Choroid plexus epithelial cell (primary cell): ENCODE results near the gene NPW.
A peak's percentile ranks its signal among the peaks of the same experiment; 100 is the strongest.
"Not testable (repeated sequence)": the region's sequence is repeated elsewhere in the genome, so short reads cannot be mapped to it uniquely, and the experiment has no call there.

Experiments
- DNase-seq: peaks from one replicate; pipeline ENCODE4 v3.0.0-alpha.2; 2010; ENCODE audit warnings: low read depth
- H3K4me3 ChIP-seq: 2 replicates; pipeline ENCODE4 v1.5.1; 2011; ENCODE audit warnings: low read depth, mild to moderate bottlenecking, control low read depth, low read length, moderate library complexity
- TF ChIP-seq, protein P1 (sequence below): conservative IDR thresholded peaks from 2 replicates; pipeline ENCODE4 v1.5.1; 2011; ENCODE audit warnings: low read depth, mild to moderate bottlenecking, control low read depth, inconsistent platforms, low read length, moderate library complexity

Gene NPW

DNA sequence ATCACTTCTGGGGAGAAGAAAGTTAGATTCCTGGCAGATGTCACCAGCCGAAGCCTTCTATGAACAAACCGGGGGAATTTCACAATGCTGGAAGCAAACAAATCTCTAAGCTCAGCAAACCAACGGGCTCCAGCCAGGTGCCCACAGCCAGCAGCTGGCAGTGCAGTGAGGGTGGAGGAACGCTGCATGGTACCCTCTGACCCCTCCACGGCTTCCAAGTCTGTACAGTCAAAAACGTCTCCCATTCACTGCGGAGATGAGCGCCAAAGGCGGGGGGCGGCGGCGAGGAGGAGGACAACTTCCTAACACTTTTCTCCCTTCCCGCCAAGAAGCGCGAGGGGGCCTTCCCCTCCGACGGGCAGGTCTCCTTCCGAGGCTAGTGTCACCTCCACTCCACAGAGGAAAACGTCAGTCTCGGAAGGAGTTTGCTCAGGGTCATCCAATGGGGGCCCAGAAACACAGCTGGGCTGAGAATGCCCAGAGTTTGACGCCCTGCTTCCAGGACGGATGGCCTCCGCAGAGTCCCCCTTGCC lies 10.9 kb upstream of the NPW start:
- peak overlapping the region; percentile 72 for H3K4me3 ChIP-seq
- DNase-seq: peak; percentile 57
- TF ChIP-seq, protein P1, sequence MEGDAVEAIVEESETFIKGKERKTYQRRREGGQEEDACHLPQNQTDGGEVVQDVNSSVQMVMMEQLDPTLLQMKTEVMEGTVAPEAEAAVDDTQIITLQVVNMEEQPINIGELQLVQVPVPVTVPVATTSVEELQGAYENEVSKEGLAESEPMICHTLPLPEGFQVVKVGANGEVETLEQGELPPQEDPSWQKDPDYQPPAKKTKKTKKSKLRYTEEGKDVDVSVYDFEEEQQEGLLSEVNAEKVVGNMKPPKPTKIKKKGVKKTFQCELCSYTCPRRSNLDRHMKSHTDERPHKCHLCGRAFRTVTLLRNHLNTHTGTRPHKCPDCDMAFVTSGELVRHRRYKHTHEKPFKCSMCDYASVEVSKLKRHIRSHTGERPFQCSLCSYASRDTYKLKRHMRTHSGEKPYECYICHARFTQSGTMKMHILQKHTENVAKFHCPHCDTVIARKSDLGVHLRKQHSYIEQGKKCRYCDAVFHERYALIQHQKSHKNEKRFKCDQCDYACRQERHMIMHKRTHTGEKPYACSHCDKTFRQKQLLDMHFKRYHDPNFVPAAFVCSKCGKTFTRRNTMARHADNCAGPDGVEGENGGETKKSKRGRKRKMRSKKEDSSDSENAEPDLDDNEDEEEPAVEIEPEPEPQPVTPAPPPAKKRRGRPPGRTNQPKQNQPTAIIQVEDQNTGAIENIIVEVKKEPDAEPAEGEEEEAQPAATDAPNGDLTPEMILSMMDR: no peak

DNA sequence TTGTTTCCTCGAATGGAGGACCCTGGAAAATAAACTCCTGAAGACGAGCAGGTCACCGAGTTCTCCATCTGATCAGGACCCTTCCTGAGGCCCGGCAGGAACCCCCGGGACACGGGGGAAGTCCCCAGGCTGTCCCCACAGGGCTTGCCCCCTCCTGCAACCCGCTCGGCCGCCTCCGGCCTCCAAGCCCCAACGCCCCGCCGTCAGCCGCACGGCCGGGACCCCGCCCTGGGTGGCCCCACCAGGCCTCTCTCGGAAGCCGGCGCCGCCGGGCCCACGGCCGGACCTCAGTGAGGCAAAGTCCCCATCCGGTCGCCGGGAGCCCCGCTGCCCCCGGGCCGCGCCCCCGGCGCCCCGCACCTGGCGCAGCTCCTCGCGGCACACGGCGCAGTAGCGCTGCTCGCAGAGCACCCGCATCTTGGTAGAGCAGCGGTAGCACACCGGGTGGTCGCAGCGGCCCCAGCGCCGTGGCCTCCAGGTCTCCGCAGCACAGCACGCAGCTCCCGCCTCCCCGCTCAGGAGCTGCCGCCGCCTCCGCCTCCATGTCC lies 10.3 kb upstream of the NPW start:
- TF ChIP-seq, protein P1: no peak
- DNase-seq: no peak
- peak overlapping the region; percentile 72 for H3K4me3 ChIP-seq

DNA sequence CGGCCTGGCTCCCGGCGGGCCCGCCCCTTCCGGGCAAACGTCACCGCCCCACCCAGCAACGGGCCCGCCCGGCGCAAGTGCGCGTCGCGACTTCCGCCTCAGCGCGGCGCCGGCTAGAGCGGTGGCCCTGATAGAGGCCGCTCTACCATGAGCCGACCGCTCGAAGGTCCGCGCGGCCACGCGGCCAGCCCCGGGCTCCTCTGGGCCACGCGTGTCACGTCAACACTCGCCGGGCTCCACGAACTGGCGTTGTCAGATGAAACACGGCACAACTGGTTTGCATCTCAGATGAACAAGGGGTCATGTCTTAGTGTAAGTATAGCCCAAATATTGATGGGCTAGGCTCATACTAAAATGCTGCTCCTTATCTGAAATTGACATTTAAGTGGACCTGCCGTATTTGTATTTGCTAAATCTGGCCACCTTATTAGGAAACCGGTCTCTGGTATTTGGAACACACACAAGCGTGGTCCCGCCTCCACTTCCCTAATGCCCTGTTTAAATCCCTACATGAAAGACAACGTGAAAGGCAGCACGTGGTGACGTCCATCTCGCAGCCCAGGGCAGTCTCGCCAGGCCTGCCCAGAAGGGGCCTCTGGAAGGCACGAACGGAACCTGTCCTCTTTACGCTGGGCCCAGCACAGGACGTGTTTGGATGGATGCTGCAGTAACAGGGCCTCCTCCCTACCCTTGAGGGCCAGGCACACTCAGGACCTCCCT lies 9.6 kb upstream of the NPW start, which contains the start of gene ZNF598:
ZNF598 (minus strand) TSS at position 31 of the 720 bp plus-strand sequence.
- TF ChIP-seq, protein P1: no peak
- DNase-seq: peak; percentile 85
- peak within 1 kb of the TSS; percentile 82 for H3K4me3 ChIP-seq

- not testable (repeated sequence) for H3K4me3 ChIP-seq, DNase-seq
These were observed 7.9 kb upstream of the NPW start for GRCh38 chr16:2011726-2012125.

DNA sequence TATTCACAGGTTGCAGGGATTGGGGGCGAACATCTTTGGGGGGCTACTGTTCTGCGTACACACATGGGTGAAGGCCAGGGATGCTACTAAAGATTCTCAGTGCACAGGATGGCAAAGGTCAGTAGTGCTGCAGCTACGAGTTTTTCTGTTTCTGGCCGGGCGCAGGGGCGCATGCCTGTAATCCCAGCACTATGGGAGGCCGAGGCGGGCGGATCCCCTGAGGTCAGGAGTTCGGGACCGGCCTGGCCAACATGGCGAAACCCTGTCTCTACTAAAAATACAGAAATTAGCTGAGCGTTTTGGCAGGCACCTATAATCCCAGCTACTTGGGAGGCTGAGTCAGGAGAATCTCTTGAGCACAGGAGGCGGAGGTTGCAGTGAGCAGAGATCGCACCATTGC lies 6.1 kb upstream of the NPW start:
- TF ChIP-seq, protein P1: no peak
- no peak overlapping the region for H3K4me3 ChIP-seq
- DNase-seq: no peak

DNA sequence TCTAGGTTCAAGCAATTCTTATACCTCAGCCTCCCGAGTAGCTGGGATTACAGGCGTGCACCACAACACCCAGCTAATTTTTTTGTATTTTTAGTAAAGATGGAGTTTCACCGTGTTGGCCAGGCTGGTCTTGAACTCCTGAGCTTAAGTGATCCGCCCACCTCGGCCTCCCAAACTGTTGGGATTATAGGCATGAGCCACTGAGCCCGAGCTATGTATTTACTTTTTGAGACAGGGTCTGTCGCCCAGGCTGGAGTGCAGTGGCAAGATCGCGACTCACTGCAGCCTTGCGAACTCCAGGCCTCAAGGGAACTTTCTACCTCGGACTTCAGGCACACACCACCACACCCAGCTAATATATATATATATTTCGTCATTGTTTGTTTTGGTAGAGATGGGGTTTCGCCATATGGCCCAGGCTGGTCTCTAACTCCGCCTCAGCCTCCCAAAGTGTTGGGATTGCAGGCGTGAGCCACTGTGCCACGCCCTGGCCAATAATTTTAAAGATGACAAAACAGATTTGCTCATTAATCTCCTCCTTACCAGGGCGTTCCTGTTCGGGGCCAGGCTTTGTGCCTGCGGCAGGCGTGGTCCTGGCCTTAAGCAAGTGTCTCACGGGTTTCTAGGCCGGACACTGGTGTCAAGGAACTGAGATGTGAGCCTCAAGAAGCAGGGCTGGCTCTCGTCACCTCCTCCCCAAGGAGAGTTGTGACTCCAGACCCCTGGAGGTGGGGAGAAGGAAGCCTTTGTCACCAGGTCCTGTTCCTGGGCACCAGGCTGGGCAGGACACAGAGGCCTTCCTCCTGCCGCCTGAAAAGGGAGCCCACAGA lies 4.3 kb upstream of the NPW start:
- TF ChIP-seq, protein P1: no peak
- DNase-seq: no peak
- no peak overlapping the region for H3K4me3 ChIP-seq

- no peak for DNase-seq
These were observed 3.7 kb upstream of the NPW start for GRCh38 chr16:2015947-2016208.

More at GRCh38 chr16:2015947-2016208, 3.7 kb upstream of the NPW start:
- TF ChIP-seq, protein P1: no peak
- no peak overlapping the region for H3K4me3 ChIP-seq
